Stimulated activated CD8-positive, alpha-beta memory T cell treated with anti-CD3 and anti-CD28 coated beads, Interleukin-12 subunit alpha, Interleukin-12 subunit beta, amount 100 ng/mL, for 24 hours (primary cell): ENCODE measurements around the gene PCNX1.

Experiments used
- DNase-seq: peaks from one replicate; pipeline ENCODE4 v3.0.0-alpha.2; 2020; ENCODE audit errors: extremely low read depth

The PCNX1 gene

DNA sequence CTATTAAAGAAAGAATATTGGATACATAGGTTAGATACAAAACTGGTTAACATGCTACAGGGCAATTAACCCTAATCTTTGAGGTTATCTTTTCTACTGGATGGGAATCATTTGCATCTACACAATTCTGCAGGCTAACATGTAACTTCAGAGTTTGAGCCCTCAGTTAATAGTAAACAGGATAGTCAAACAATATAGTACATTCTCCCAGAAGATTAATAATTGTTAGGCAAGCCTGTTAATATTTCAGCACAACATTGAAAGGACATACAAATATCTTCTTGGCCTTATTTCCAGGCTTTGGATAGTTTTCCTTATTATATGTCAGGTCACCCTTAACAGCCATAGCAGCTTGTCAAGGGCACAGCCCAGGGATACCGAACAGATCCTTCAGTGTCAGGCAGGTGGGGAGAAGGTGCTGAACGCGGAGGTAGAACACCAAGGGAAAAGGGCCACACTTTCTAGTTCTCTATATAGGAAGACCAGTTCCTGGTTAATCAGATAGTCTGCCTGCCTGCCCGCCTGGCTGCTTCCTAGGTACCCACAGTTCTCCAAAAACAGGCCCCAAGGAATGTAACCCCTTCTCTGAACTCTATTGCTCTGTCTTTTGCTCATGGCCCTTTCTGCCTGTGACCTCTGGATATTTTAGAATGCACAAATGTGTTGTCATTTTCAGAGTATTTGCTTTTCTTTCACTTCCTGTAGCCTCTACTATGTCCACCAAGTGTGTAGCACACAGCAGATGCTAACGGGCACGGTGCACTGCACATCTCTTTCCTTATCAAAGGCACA lies 256.0 kb downstream of the PCNX1 start:
- DNase-seq, result no peak

DNA sequence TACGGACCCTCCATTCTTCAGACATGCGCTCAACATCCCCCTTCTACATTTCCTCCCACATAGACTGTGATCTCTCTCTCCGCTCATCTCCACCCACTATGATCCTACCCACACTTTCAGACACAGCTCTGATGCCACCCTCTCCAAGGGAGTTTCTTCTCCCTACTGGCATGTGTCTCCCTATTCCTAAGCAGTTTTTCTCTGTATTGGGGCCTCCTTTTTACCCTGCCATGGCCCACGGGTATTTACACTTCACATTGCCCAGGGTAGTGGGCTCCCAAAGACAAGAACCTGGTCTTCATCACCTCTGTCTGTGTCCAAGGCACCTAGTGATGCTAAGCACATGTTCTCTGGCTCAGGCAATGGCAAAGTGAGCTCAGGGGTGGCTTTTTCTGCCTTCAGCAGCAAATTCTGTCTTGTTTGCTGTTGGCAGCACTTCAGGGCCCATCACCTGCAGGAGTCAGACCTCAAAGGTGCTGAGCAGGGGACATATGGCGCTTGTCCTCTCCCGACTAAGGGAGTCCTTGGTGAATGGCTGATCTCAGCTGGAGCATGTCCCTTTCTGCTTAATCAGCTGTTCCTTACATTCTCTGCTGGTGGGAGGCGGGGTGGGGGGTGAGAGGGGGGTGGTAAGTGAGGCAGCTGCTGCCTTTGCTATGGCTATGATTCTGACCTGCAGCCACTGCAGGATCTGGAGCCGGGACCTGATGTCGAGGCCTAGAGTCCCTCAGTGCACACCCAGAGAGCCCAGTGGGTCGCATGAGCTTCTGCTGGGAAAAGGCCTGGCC lies 256.8 kb downstream of the PCNX1 start:
- DNase-seq, result no peak
